ENCODE results near the gene DLK2.

DNA sequence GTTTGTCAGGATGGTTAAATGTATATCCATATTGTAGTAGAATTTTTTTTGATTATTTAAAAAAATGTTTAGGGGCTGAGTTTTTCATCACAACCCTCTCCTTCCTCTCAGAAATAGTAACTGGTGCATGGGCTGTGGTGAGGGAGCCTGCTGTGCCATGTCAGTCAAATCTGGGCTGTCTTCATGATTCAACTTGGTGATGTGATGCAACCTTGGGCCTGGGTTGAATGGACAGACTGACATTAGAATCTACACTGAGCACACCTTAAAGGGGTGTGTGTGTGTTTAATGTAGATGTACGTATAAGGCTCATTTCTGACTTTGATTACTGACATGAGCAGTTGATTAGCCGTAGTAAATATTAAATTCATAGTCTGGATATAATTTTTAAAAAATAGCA, 25.7 kb upstream of the DLK2 start:
- TF ChIP-seq, protein P1, sequence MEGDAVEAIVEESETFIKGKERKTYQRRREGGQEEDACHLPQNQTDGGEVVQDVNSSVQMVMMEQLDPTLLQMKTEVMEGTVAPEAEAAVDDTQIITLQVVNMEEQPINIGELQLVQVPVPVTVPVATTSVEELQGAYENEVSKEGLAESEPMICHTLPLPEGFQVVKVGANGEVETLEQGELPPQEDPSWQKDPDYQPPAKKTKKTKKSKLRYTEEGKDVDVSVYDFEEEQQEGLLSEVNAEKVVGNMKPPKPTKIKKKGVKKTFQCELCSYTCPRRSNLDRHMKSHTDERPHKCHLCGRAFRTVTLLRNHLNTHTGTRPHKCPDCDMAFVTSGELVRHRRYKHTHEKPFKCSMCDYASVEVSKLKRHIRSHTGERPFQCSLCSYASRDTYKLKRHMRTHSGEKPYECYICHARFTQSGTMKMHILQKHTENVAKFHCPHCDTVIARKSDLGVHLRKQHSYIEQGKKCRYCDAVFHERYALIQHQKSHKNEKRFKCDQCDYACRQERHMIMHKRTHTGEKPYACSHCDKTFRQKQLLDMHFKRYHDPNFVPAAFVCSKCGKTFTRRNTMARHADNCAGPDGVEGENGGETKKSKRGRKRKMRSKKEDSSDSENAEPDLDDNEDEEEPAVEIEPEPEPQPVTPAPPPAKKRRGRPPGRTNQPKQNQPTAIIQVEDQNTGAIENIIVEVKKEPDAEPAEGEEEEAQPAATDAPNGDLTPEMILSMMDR (IDR thresholded peaks at IDR 0.05 in 4 of 5, conservative IDR thresholded peaks at IDR 0.05 in 1 of 5): no peak
- no peak for TF ChIP-seq POLR2A (IDR thresholded peaks at IDR 0.05)
